Activated T-helper 1 cell treated with anti-CD3 and anti-CD28 coated beads, Interleukin-12 subunit alpha, Interleukin-12 subunit beta, Interleukin-2, Interleukin-4 antibody, amounts not matched to agents 30 ng/mL and 10 ng/mL and 1 ng/mL, durations not matched to agents 14 hours and 24 hours and 36 hours (primary cell): ENCODE measurements around the gene XRCC3. TPM values are rescaled to one million over a fixed set of nuclear protein-coding genes. Genes with fewer than 3 reads are reported as not detected.

Experiments
- DNase-seq: peaks from one replicate; pipeline ENCODE4 v3.0.0; 2021; ENCODE audit warnings: low spot score
- H3K27ac Mint-ChIP-seq: one replicate; pipeline ENCODE4 v1.8.0; 2021; ENCODE audit warnings: mild to moderate bottlenecking, mixed read lengths
- H3K27me3 Mint-ChIP-seq: one replicate; pipeline ENCODE4 v1.8.0; 2022; ENCODE audit warnings: mild to moderate bottlenecking, moderate library complexity, mixed read lengths; ENCODE audit not compliant: insufficient read depth
- H3K36me3 Mint-ChIP-seq: one replicate; pipeline ENCODE4 v1.8.0; 2021; ENCODE audit warnings: low read depth, mixed read lengths
- H3K4me1 Mint-ChIP-seq: one replicate; pipeline ENCODE4 v1.8.0; 2021; ENCODE audit warnings: low read depth, mixed read lengths
- H3K4me3 Mint-ChIP-seq: one replicate; pipeline ENCODE4 v1.8.0; 2021; ENCODE audit warnings: mild to moderate bottlenecking, moderate library complexity, mixed read lengths
- H3K9me3 Mint-ChIP-seq: one replicate; pipeline ENCODE4 v1.8.0; 2021; ENCODE audit warnings: mixed read lengths
- intact Hi-C: fragments of 100-400 bp; cut with micrococcal nuclease; formaldehyde crosslinking; loops from one replicate; pipeline ENCODE4 v1.15.1; 2024
- total RNA-seq: library from RNA; stranded (reverse); gene quantifications from 2 replicates; pipeline ENCODE4 v1.2.3, GENCODE V29; 2022

Gene XRCC3
- total RNA-seq, 1 donor from 2014 or later = 69.5 TPM

GRCh38 chr14:103714063-103714724 lies 1.1 kb downstream of the XRCC3 start:
- no peak for DNase-seq
- Mint-ChIP-seq H3K36me3 (peaks cover 3% of the 10 kb centered on the region), H3K9me3 (no peaks in the 10 kb centered on the region), H3K27ac (peak overlapping the region; percentile 86), H3K4me1 (peaks cover 43% of the 10 kb centered on the region), H3K27me3 (no peaks in the 10 kb centered on the region), H3K4me3 (peak overlapping the region; percentile 86)
- intact Hi-C loops = loop anchor here (2.0 kb wide), 2 partner anchors 151 to 207 kb away; partner anchors contain the start of genes BAG5 and COA8

DNA sequence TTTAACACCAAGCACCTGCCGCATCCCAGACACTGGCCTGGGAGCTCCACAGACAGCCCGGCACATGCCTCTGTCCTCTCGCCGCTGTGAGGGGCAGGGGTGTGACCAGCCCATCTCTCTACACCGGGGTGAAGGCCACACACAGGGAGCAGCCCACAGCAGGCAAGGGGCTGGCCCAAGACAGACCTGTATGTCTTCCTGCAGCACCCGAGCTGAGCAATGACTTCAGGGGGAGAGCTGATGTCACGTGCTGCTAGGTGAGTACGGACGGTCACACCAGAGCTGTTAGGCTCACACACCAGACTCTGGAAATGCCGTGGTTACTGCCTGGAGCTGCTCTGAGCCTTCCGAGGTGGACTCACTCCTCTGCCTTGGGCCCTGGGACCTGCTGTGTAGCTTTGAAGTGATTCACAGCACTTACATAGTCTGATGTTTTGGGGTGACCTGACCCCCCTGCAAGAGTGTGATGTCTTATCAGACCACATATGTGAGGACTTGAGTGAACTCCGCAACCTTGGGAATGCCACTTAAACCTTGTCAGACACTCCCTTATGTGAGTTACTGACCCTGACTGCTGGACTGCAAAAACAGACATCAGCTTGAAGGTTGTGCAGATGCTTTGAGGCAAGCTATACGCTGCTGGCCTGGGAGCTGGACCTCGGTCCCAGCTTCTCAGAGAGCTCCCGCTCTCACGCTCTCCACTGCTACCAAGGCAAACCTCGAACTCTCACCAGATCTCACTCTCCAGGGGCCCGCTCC lies 1.8 kb downstream of the XRCC3 start:
- no peak for DNase-seq
- no peaks in the 10 kb centered on the region for H3K27me3 Mint-ChIP-seq
- H3K9me3 Mint-ChIP-seq = no peaks in the 10 kb centered on the region
- peaks cover 36% of the 10 kb centered on the region for H3K4me1 Mint-ChIP-seq
- H3K4me3 Mint-ChIP-seq = peak overlapping the region; percentile 86
- H3K27ac Mint-ChIP-seq = peak overlapping the region; percentile 56
- peaks cover 3% of the 10 kb centered on the region for H3K36me3 Mint-ChIP-seq
- intact Hi-C loops = loop anchor here (2.0 kb wide), 2 partner anchors 151 to 207 kb away; partner anchors contain the start of genes BAG5 and COA8

DNA sequence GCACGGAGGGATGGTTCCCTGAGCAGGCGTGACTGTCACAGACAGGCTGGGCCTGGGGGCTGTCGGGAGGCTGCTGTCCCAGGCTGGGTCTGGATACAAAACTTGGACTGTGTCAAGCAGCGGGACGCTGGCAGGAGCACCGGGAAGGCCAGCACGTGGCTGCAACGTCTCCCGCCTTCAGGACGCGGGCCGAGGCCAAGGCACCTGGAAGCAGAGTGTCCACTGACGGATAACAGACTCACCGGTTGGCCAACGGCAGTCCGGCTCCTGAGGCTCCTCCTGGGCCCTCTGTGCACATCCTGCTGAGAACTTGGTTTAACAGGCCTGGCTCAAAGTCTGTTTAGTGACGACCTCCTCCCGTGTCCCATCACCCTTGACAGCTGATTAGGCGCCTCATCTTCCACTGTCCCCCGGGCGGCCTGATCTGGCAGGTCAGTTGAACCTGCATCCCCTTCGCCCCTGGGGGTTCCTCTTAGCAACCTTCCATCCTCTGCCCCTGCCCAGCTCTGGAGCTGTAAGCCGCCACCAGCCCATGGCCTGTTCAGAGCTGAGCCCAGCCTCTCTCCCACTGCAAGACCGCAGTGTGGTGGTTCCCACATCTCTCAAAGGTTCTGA lies 2.5 kb downstream of the XRCC3 start:
- Mint-ChIP-seq H3K4me3 (peak overlapping the region; percentile 53), H3K27ac (no peak overlapping the region), H3K9me3 (no peaks in the 10 kb centered on the region), H3K27me3 (no peaks in the 10 kb centered on the region), H3K4me1 (peaks cover 28% of the 10 kb centered on the region), H3K36me3 (peaks cover 3% of the 10 kb centered on the region)
- no peak for DNase-seq
- intact Hi-C loops = no loop called here

DNA sequence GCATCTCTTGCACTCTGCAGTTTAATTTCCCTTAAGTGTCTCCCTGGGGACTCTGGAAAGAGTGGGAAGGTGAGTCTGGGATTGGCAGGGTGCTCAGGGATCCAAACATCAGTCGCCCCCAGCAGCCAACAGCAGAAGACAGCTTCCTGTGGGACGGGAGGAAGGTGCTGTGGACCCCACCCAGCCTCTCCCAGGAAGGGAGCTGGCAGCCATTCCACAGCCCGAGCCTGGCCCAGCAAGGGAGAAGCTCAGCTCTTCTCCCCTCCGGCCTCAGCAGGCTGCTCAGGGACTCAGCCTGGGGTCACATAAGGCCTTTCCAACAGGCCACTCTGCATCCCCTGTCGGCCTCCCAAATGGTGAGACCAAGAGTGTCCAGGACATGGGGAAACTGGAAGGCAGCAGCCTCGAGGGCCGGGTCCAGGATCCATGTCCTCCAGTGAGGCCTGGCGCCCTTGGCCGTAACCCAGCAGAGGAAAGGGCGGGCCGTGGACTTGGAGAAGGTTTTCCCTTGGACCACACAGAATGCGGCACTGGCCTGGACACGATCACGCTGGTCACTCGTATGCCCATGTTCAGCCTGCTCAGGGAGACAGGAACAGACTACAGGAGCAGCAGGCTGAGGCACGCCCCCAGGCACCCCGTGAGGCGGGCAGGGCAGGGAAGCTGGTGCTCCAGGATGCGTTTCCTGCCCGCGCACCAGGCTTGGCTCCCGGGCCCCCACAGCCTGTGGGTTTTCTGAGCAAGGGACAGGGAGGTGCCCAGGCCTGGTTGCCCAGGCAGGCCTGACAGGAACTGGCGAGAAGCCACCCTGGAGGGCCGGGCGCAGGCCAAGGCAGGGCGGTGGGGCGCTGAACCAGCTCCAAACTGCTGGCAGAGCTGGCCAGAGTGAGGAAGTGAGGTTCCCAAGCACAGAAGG lies 3.5 kb downstream of the XRCC3 start:
- Mint-ChIP-seq H3K9me3 (no peaks in the 10 kb centered on the region), H3K36me3 (peaks cover 3% of the 10 kb centered on the region), H3K4me1 (peaks cover 19% of the 10 kb centered on the region), H3K4me3 (peak overlapping the region; percentile 7), H3K27me3 (no peaks in the 10 kb centered on the region), H3K27ac (no peak overlapping the region)
- intact Hi-C loops = no loop called here
- no peak for DNase-seq

DNA sequence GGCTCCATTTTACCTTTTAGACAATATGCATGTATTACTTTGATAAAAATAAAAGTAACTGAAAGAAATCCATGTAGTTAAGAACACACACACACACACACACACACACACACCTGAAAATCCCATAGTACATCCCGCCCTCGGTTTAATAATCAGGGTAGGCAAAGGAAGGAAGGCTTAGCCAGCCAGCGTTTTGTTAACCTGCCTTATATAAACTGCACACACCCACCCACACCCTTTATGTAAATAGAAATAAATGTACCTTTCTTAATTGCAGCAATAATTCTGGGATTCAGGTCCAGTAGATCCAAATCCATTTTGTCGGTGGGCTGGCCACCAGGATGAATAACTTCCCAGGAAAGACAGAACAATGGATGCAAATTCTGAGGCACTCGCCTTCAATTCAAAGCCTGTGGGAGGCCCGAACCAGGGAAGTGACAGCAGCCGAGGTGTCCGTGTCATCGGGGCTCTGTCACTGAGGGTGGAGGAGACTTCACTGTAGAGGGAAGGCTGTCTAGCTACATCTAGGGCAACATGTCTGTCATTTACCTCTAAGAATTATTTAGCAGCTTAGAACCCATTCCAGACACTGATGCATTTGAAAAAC lies 4.4 kb downstream of the XRCC3 start:
- DNase-seq = no peak
- Mint-ChIP-seq H3K27ac (no peak overlapping the region), H3K4me1 (peaks cover 16% of the 10 kb centered on the region), H3K27me3 (no peaks in the 10 kb centered on the region), H3K9me3 (no peaks in the 10 kb centered on the region), H3K4me3 (no peak overlapping the region), H3K36me3 (peaks cover 3% of the 10 kb centered on the region)
- intact Hi-C loops = no loop called here

DNA sequence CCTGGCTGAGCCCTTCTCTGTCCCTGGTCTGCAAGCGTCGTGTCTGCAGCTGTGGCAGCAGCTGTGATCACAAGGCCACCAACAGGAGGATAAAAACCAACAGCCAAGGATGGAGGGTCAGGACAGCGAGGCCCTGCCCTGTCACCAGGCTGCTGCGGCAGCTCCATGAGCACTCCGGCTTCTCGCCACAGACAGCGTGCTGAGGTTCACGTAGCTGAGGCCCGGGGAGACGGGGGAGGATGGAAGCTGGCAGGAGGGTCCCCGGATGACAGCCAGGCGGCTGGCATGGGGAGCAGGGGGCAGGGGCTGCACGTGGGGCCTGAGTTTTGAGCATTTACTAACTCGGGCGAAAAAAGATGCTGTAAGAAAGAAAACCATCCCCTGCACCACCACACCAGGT lies 5.4 kb downstream of the XRCC3 start:
- Mint-ChIP-seq H3K9me3 (no peaks in the 10 kb centered on the region), H3K27me3 (no peaks in the 10 kb centered on the region)

GRCh38 chr14:103708750-103709187 lies 6.5 kb downstream of the XRCC3 start:
- intact Hi-C loops = no loop called here
- no peak overlapping the region for H3K27ac Mint-ChIP-seq

More for the DNA sequence above, 5.4 kb downstream of the XRCC3 start:
- H3K36me3 Mint-ChIP-seq = peaks cover 5% of the 10 kb centered on the region
- no peak overlapping the region for H3K27ac Mint-ChIP-seq
- intact Hi-C loops = no loop called here
- no peak overlapping the region for H3K4me3 Mint-ChIP-seq
- DNase-seq = no peak
- H3K4me1 Mint-ChIP-seq = peaks cover 19% of the 10 kb centered on the region

GRCh38 chr14:103707329-103708263 lies 7.7 kb downstream of the XRCC3 start:
- Mint-ChIP-seq H3K9me3 (no peaks in the 10 kb centered on the region), H3K36me3 (peaks cover 16% of the 10 kb centered on the region), H3K27me3 (no peaks in the 10 kb centered on the region), H3K27ac (no peak overlapping the region), H3K4me3 (no peak overlapping the region), H3K4me1 (peaks cover 7% of the 10 kb centered on the region)
- intact Hi-C loops = no loop called here
- DNase-seq = no peak

More at GRCh38 chr14:103708750-103709187, 6.5 kb downstream of the XRCC3 start:
- Mint-ChIP-seq H3K4me1 (peaks cover 16% of the 10 kb centered on the region), H3K27me3 (no peaks in the 10 kb centered on the region), H3K36me3 (peaks cover 8% of the 10 kb centered on the region), H3K4me3 (no peak overlapping the region), H3K9me3 (no peaks in the 10 kb centered on the region)
- DNase-seq = no peak

DNA sequence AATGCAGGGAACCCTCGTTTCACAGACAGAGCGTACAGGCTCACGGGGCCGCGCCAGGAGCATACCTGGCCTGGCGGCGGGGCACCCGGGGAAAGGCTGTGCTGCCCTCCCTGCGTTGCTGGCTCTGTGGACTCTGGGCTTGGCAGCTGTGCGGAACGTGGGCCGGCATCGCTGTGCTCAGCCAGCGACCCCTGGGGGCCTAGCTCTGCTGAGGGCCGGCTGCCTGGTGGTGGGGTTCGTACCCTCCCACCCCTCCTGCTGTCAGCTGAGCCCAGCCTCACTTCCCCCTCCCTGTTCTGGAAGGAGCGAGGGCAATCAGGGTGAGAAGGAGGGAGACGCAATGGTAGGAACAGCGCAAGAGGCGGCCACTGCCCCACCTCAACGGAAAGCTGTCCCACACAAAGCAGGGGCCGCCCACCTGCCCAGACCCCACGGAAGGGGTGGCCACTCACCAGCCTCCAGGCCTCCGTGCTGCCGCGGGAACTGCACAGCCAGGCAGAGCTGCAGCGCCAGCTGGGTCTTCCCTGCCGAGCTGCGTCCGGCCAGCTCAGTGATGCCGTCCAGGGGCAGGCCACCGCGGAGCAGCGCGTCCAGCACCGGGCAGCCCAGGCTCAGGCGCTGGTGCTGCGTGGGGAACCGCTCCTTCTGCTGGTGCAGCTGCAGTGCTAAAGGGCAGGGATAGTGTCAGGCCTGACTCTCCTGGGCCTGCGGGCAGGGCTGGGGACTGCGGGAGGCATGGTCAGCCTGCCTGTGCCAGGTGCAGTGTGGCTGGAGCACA lies 8.5 kb downstream of the XRCC3 start:
- Mint-ChIP-seq H3K36me3 (peaks cover 19% of the 10 kb centered on the region), H3K4me3 (no peak overlapping the region), H3K27me3 (no peaks in the 10 kb centered on the region), H3K4me1 (peaks cover 6% of the 10 kb centered on the region), H3K9me3 (no peaks in the 10 kb centered on the region), H3K27ac (no peak overlapping the region)
- DNase-seq = no peak
- intact Hi-C loops = no loop called here

GRCh38 chr14:103705504-103706284 lies 9.6 kb downstream of the XRCC3 start:
- no peak for DNase-seq
- Mint-ChIP-seq H3K4me3 (no peak overlapping the region), H3K27me3 (no peaks in the 10 kb centered on the region), H3K9me3 (no peaks in the 10 kb centered on the region), H3K36me3 (peaks cover 19% of the 10 kb centered on the region), H3K27ac (no peak overlapping the region), H3K4me1 (peaks cover 6% of the 10 kb centered on the region)
- intact Hi-C loops = no loop called here
